H9 (cell line): ENCODE data around the gene TMEM41A. TPM values are rescaled to one million over a fixed set of nuclear protein-coding genes. Genes with fewer than 3 reads are reported as not detected.

Experiments
- DNase-seq: peaks from one replicate; pipeline ENCODE4 v3.0.0-alpha.2; 2017
- H2AFZ ChIP-seq: one replicate; pipeline ENCODE4 v1.6.1; 2013; ENCODE audit warnings: mild to moderate bottlenecking, low read length, control low read depth, moderate library complexity
- H2AK5ac ChIP-seq: 2 replicates; pipeline ENCODE4 v1.6.1; 2013; ENCODE audit warnings: low read length, control low read depth, mixed read lengths; ENCODE audit not compliant: insufficient read length
- H2BK120ac ChIP-seq: one replicate; pipeline ENCODE4 v1.6.1; 2013; ENCODE audit warnings: low read depth, mild to moderate bottlenecking, low read length, control low read depth, inconsistent platforms; ENCODE audit not compliant: poor library complexity, severe bottlenecking
- H2BK12ac ChIP-seq: 2 replicates; pipeline ENCODE4 v1.6.1; 2013; ENCODE audit warnings: low read length, control low read depth, mixed read lengths, low read depth; ENCODE audit not compliant: insufficient read length
- H2BK15ac ChIP-seq: 2 replicates; pipeline ENCODE4 v1.6.1; 2013; ENCODE audit warnings: low read depth, low read length, control low read depth
- H2BK20ac ChIP-seq: one replicate; pipeline ENCODE4 v1.6.1; 2013; ENCODE audit warnings: low read depth, mild to moderate bottlenecking, low read length, control low read depth, inconsistent platforms; ENCODE audit not compliant: poor library complexity, severe bottlenecking
- H2BK5ac ChIP-seq: 2 replicates; pipeline ENCODE4 v1.6.1; 2013; ENCODE audit warnings: low read length, control low read depth, mixed read lengths; ENCODE audit not compliant: insufficient read length
- H3K14ac ChIP-seq: 2 replicates; pipeline ENCODE4 v1.6.1; 2013; ENCODE audit warnings: low read length, control low read depth; ENCODE audit not compliant: insufficient read depth
- H3K18ac ChIP-seq: 2 replicates; pipeline ENCODE4 v1.6.1; 2013; ENCODE audit warnings: low read depth, mild to moderate bottlenecking, mixed read lengths, low read length, control low read depth; ENCODE audit not compliant: insufficient read length
- H3K23ac ChIP-seq: 2 replicates; pipeline ENCODE4 v1.6.1; 2013; ENCODE audit warnings: low read length, control low read depth, mixed read lengths, low read depth; ENCODE audit not compliant: insufficient read length
- H3K23me2 ChIP-seq: 2 replicates; pipeline ENCODE4 v1.6.1; 2013; ENCODE audit warnings: low read depth, mild to moderate bottlenecking, mixed read lengths, low read length, control low read depth; ENCODE audit not compliant: insufficient read length, poor library complexity, severe bottlenecking
- H3K27ac ChIP-seq: 2 replicates; pipeline ENCODE4 v1.5.1; 2013; ENCODE audit warnings: low read length, control low read depth, mixed read lengths, low read depth; ENCODE audit not compliant: insufficient read length
- H3K27me3 ChIP-seq: 2 replicates; pipeline ENCODE4 v1.6.1; 2013; ENCODE audit warnings: low read length, control low read depth, inconsistent platforms; ENCODE audit not compliant: insufficient read depth
- H3K4ac ChIP-seq: 2 replicates; pipeline ENCODE4 v1.6.1; 2013; ENCODE audit warnings: low read depth, mild to moderate bottlenecking, control low read depth, inconsistent platforms, low read length, moderate library complexity
- H3K4me1 ChIP-seq: 2 replicates; pipeline ENCODE4 v1.6.1; 2013; ENCODE audit warnings: low read length, control low read depth, inconsistent platforms; ENCODE audit not compliant: insufficient read depth
- H3K4me2 ChIP-seq: 2 replicates; pipeline ENCODE4 v1.6.1; 2013; ENCODE audit warnings: low read length, control low read depth, mixed read lengths; ENCODE audit not compliant: insufficient read length, insufficient read depth
- H3K56ac ChIP-seq: 2 replicates; pipeline ENCODE4 v1.6.1; 2013; ENCODE audit warnings: low read depth, mild to moderate bottlenecking, mixed read lengths, low read length, control low read depth; ENCODE audit not compliant: insufficient read length
- H3K79me1 ChIP-seq: 2 replicates; pipeline ENCODE4 v1.6.1; 2013; ENCODE audit warnings: low read depth, mild to moderate bottlenecking, moderate library complexity, low read length, control low read depth, inconsistent platforms; ENCODE audit not compliant: insufficient read depth, poor library complexity, severe bottlenecking
- H3K79me2 ChIP-seq: 2 replicates; pipeline ENCODE4 v1.6.1; 2013; ENCODE audit warnings: low read length, control low read depth, inconsistent platforms; ENCODE audit not compliant: insufficient read depth
- H3K9ac ChIP-seq: 2 replicates; pipeline ENCODE4 v1.6.1; 2013; ENCODE audit warnings: low read length, control low read depth, mixed read lengths; ENCODE audit not compliant: insufficient read length; ENCODE audit errors: extremely low read depth
- H3K9me3 ChIP-seq: one replicate; pipeline ENCODE4 v1.6.1; 2013; ENCODE audit warnings: low read depth, low read length, inconsistent platforms; ENCODE audit not compliant: control insufficient read depth
- H3T11ph ChIP-seq: one replicate; pipeline ENCODE4 v1.6.1; 2013; ENCODE audit warnings: mild to moderate bottlenecking, low read length, control low read depth, inconsistent platforms
- H4K20me1 ChIP-seq: one replicate; pipeline ENCODE4 v1.6.1; 2013; ENCODE audit not compliant: control insufficient read depth, insufficient read length, insufficient read depth
- H4K5ac ChIP-seq: 2 replicates; pipeline ENCODE4 v1.6.1; 2013; ENCODE audit warnings: low read depth, mild to moderate bottlenecking, mixed read lengths, low read length, control low read depth; ENCODE audit not compliant: insufficient read length
- H4K8ac ChIP-seq: replicated peaks from 2 replicates; pipeline ENCODE4 v1.6.1; 2013; ENCODE audit warnings: low read length, control low read depth, mixed read lengths, low read depth; ENCODE audit not compliant: insufficient read length
- H4K91ac ChIP-seq: 2 replicates; pipeline ENCODE4 v1.6.1; 2013; ENCODE audit warnings: low read depth, mild to moderate bottlenecking, moderate library complexity, mixed read lengths, low read length, control low read depth; ENCODE audit not compliant: insufficient read length
- H3K27ac Mint-ChIP-seq, 3 experiments: 2 replicates in 2 of 3; 3 replicates in 1 of 3; pipeline ENCODE4 v1.8.0; 2020 to 2021; ENCODE audit warnings: mixed read lengths in 3 of 3, mild to moderate bottlenecking in 1 of 3, moderate library complexity in 1 of 3
- H3K27me3 Mint-ChIP-seq: 2 replicates; pipeline ENCODE4 v1.8.0; 2021; ENCODE audit warnings: low read depth, mild to moderate bottlenecking, moderate library complexity, mixed read lengths
- H3K36me3 Mint-ChIP-seq, 3 experiments: 2 replicates in 2 of 3; 3 replicates in 1 of 3; pipeline ENCODE4 v1.8.0; 2020 to 2021; ENCODE audit warnings: low read depth in 3 of 3, mixed read lengths in 3 of 3; ENCODE audit not compliant: insufficient read depth in 1 of 3
- H3K4me1 Mint-ChIP-seq, 2 experiments: 2 replicates each; pipeline ENCODE4 v1.8.0; 2020; ENCODE audit warnings: mixed read lengths in 2 of 2
- H3K4me3 Mint-ChIP-seq, 2 experiments: 2 replicates in 1 of 2; 3 replicates in 1 of 2; pipeline ENCODE4 v1.8.0; 2020 to 2021; ENCODE audit warnings: mild to moderate bottlenecking in 2 of 2, mixed read lengths in 2 of 2, moderate library complexity in 1 of 2
- H3K9me3 Mint-ChIP-seq, 2 experiments: 2 replicates in 1 of 2; 3 replicates in 1 of 2; pipeline ENCODE4 v1.8.0; 2020; ENCODE audit warnings: mild to moderate bottlenecking in 2 of 2, mixed read lengths in 2 of 2, moderate library complexity in 1 of 2
- CTCF ChIP-seq: fragments of 200-600 bp; sonication (generic); conservative IDR thresholded peaks from 3 replicates; pipeline ENCODE4 v1.8.0; 2021; ENCODE audit warnings: antibody characterized with exemption, mild to moderate bottlenecking
- WGBS: extraction: QIAGEN DNeasy Blood & Tissue Kit; methylation state at CpG from one replicate; pipeline ENCODE4 v1.1.7; 2013; ENCODE audit warnings: missing lambda C conversion rate, low lambda C conversion rate, mixed read lengths; ENCODE audit not compliant: insufficient read length; ENCODE audit errors: extremely low coverage; 5-methylcytosine and 5-hydroxymethylcytosine counted together
- total RNA-seq: library from RNA; stranded (reverse); gene quantifications from 2 replicates; pipeline ENCODE4 v1.2.1, GENCODE V29; 2021

Gene TMEM41A
- total RNA-seq, 1 experiment from 2014 or later: 23.9 TPM

- Histone ChIP-seq H3K56ac (no peak overlapping the region), H3K27me3 (no peaks in the 10 kb centered on the region), H3K4ac (no peak overlapping the region), H4K8ac (no peak overlapping the region), H4K5ac (no peak overlapping the region), H2BK5ac (no peak overlapping the region), H3K4me2 (no peak overlapping the region), H3K18ac (no peak overlapping the region), H3K27ac (no peak overlapping the region), H4K20me1 (no peaks in the 10 kb centered on the region), H3K23me2 (no peaks in the 10 kb centered on the region), H2BK15ac (no peak overlapping the region), H4K91ac (no peak overlapping the region), H2BK120ac (no peak overlapping the region), H3K9me3 (no peaks in the 10 kb centered on the region), H2AK5ac (no peak overlapping the region), H3K79me1 (no peaks in the 10 kb centered on the region), H2BK20ac (no peak overlapping the region), H2BK12ac (no peak overlapping the region), H3K79me2 (no peaks in the 10 kb centered on the region), H2AFZ (no peak overlapping the region), H3T11ph (no peak overlapping the region), H3K9ac (no peak overlapping the region), H3K14ac (no peak overlapping the region), H3K4me1 (no peaks in the 10 kb centered on the region), H3K23ac (no peak overlapping the region)
- Mint-ChIP-seq H3K36me3 (no peaks in the 10 kb centered on the region), H3K4me3 (no peak overlapping the region), H3K27ac (no peak overlapping the region), H3K27me3 (peaks cover 10% of the 10 kb centered on the region), H3K9me3 (no peaks in the 10 kb centered on the region), H3K4me1 (no peaks in the 10 kb centered on the region)
- WGBS: no CpG with 5 or more reads among the region's 6 CpGs
- TF ChIP-seq CTCF: no peak
- DNase-seq: no peak
Measured at GRCh38 chr3:185442031-185442430, 56.8 kb downstream of the TMEM41A start.
